ENCODE results near the gene GPC5.

Gene GPC5

DNA sequence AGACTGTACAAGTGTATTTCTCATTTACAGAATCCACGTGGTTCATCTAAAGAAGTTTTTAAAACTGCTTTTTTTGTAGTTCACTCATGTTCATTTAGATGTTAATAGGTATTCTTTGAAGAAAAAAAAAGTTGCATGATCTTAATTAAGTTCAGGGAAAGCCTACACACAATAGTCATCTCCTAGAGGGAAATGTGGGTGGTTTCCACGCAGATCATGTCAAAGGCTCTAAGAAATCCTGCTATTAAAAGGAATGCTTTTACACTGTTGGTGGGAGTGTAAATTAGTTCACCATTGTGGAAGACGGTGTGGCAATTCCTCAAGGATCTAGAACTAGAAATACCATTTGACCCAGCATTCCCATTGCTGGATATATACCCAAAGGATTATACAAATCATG lies 312.3 kb downstream of the GPC5 start:
- no peak for DNase-seq (ENCODE audit: low read depth in 2 of 2)

DNA sequence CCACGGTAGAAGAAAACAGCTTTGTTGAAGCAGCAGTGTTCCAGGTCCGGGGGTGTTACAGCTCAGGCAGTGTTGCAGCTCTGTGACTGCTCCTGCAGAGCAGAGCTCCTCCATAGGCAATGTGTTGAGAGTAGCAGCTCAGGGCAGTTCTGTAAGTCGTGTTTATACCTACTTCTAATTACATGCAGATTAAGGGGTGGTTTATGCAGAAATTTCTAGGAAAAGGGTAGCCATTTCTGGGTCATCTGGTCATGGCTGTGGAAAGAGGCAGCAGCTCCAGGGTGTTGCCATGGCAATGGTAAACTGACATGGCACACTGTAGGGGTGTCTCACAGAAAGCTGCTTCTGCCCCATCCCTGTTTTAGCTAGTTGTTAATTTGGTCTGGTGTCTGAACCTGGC lies 316.4 kb downstream of the GPC5 start:
- no peak for DNase-seq (ENCODE audit: low read depth in 2 of 2)

- no peak for DNase-seq (ENCODE audit: low read depth in 2 of 2)
Measured at GRCh38 chr13:91716436-91717065, 318.1 kb downstream of the GPC5 start.

DNA sequence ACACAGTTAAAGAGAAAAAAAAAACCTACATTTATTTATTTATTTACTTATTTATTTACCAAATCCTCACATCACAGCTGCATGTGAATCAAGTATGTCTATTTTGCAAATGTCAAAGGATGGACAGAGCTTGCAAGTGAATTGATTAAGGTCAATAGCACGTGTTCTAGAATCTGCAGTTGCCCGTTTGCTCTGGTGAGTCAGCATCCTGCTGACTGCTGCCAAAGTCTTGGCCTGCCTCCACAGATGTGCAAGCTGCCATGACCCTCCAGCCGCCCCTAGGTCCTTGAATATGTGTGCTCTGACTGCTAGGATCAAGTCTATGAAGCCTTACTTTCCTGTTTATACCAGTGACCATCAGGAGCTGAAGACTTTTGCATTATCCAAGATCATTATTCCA lies 320.6 kb downstream of the GPC5 start:
- no peak for DNase-seq (ENCODE audit: low read depth in 2 of 2)

DNA sequence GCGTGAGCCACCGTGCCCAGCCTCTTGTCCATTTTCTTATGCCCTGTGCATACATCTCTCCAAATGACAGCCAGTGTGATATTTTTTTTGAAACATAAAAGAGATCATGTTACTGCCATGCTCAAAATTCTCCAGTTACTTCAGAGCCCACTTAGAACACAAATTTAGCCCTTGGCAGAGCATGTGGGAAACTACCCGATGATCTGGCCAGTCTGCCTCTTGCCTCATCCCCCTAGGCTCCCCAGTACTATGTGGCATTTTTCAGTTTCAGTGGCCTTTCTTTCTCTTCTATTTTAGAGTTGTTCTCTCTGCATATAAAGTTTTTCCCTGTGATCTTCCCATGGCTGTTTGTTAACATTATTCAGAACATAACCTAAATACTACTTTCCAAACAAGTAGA lies 323.0 kb downstream of the GPC5 start:
- DNase-seq (ENCODE audit: low read depth in 2 of 2) = no peak

DNA sequence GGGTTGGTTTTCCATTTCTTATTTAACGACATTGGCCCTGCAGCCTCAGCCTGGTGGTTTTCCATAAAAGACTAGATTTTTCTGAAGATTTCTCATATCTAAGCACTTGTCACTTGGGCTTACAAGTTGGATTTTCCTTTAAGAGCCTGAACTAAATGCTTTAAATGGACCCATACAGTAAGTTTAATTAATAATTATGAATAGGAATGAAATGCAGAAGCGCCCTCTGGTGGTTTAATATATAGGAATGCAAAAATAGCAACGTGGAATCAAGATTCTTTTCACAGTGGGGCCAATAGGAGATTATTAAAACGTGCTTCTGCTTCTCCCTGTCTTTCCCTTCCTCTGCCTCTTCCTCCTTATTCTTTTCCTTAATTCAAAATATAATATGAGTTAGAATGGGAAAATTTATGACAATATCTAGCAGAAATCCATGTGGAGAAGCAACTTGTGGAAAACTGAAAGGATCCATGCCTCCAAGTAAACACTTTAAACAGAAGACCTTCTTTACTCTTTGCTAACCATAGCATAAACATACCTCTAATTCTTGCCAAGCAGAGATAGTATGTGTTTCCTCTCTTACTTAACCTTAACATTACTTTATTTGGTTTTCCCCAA lies 324.0 kb downstream of the GPC5 start:
- DNase-seq (ENCODE audit: low read depth in 2 of 2) = no peak

DNA sequence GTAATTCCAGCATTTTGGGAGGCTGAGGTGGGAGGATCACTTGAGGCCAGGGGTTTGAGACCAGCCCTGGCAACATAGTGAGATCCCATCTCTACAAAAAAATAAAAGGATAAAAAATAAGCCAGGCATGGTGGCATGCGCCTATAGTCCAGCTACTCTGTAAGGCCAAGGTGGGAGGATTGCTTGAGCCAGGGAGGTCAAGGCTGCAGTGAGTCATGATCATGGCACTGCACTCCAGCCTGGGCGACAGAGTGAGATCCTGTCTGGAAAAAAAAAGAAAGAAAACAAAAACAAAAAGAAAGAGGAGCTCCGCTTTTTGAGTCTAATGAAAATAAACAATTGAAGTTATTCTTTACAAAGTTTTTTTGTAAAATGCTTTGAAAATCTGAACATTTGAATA lies 326.2 kb downstream of the GPC5 start:
- no peak for DNase-seq (ENCODE audit: low read depth in 2 of 2)

GRCh38 chr13:91725646-91726045 lies 327.2 kb downstream of the GPC5 start:
- DNase-seq (ENCODE audit: low read depth in 2 of 2) = no peak

DNA sequence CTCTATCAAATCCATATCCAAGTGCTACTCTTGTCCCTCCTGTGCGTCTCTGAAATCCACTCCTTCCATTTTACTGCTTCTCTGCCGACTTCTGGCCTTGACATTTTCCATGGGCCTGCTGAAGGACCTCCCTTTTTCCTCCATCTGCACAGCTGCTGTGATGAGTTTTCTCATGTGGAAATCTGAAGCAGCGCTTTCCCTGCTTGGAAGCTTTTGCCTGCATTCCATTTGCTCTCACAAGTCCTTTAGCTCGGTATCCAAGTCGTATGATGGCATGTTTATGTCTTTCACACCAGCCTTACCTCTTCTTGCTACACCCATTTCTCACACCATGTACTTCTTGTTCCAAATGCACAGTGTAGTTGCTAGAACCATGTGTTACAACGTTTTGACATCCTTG lies 328.2 kb downstream of the GPC5 start:
- no peak for DNase-seq (ENCODE audit: low read depth in 2 of 2)

GRCh38 chr13:91729859-91730258 lies 331.4 kb downstream of the GPC5 start:
- no peak for DNase-seq (ENCODE audit: low read depth in 2 of 2)

GRCh38 chr13:91739751-91740150 lies 341.3 kb downstream of the GPC5 start:
- no peak for DNase-seq (ENCODE audit: low read depth in 2 of 2)

- DNase-seq (ENCODE audit: low read depth in 2 of 2) = no peak
Measured at GRCh38 chr13:91740756-91741155, 342.3 kb downstream of the GPC5 start.

GRCh38 chr13:91741925-91742324 lies 343.5 kb downstream of the GPC5 start:
- DNase-seq (ENCODE audit: low read depth in 2 of 2) = no peak

- no peak for DNase-seq (ENCODE audit: low read depth in 2 of 2)
Measured at GRCh38 chr13:91744284-91744683, 345.9 kb downstream of the GPC5 start.

- no peak for DNase-seq (ENCODE audit: low read depth in 2 of 2)
Measured at GRCh38 chr13:91745967-91746366, 347.5 kb downstream of the GPC5 start.

DNA sequence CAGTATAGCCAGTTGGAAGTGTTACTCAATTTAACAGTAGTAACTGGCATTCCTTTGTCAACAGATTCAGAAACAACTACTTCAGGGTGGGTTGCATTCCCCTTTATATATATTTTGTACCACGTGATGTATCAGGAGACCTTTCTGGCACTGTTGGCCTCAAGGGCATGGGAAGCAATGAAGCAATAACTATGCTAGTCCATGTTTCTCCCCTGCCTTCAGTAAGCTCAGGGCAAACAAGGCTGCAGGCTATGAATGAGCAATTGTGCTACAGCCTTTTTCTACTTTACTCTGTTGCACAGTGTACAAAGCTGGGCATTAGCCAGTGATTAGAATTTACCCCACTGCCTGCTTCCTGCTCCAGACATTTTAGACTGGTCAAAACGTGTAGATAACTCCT lies 348.8 kb downstream of the GPC5 start:
- DNase-seq (ENCODE audit: low read depth in 2 of 2) = no peak

- DNase-seq (ENCODE audit: low read depth in 2 of 2) = no peak
Measured at GRCh38 chr13:91748416-91749089, 350.1 kb downstream of the GPC5 start.

GRCh38 chr13:91758724-91759123 lies 360.3 kb downstream of the GPC5 start:
- DNase-seq (ENCODE audit: low read depth in 2 of 2) = no peak

DNA sequence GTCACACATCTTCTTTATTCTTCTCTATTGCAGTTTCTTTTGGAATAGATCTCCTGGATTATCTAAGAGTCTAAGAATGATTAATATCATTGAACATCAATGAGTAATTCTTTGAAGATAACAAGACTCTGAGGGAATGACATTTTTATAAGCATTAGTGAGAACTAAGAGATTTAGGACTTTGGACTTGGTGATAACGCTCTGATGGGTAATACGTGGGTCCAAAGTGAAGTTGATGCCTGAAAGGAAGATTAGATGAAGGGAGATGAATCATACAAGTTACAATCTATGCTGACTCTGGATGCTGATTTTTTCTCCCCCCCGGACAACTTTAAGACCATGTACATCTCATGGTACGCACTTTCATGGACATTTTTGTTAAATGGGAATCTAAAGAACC lies 364.5 kb downstream of the GPC5 start:
- no peak for DNase-seq (ENCODE audit: low read depth in 2 of 2)

GRCh38 chr13:91764527-91764926 lies 366.1 kb downstream of the GPC5 start:
- DNase-seq (ENCODE audit: low read depth in 2 of 2) = no peak

DNA sequence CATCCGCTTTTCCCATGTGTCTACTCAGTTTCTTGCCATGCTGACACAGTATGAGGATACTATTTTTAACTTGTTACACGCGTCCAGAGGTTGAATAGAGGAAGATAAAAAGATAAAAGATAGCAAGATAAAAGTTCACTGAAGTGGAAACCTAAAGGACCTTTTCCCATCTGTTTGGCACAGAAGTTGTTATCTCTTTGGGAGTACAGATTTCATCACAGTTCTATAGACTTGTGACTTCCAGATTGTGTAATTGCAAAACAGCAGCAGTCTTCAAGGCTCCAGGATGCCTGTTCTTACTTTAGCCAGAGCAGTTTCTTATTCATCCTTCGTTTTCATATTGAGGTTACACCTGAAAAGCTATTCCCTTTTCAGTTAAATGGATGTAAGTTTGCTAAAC lies 369.2 kb downstream of the GPC5 start:
- DNase-seq (ENCODE audit: low read depth in 2 of 2) = no peak

GRCh38 chr13:91768746-91769145 lies 370.3 kb downstream of the GPC5 start:
- DNase-seq (ENCODE audit: low read depth in 2 of 2) = no peak

- DNase-seq (ENCODE audit: low read depth in 2 of 2) = no peak
Measured at GRCh38 chr13:91771229-91771628, 372.8 kb downstream of the GPC5 start.
